ENCODE results near the gene ACY1. TPM values are rescaled to one million over a fixed set of nuclear protein-coding genes. Genes with fewer than 3 reads are reported as not detected.

ACY1 gene
- total and polyA plus RNA-seq, 2 of the 13 experiments (the other 11 are each of a cell fraction or from before 2014, with no cell fraction given) = 113 to 162 TPM

DNA sequence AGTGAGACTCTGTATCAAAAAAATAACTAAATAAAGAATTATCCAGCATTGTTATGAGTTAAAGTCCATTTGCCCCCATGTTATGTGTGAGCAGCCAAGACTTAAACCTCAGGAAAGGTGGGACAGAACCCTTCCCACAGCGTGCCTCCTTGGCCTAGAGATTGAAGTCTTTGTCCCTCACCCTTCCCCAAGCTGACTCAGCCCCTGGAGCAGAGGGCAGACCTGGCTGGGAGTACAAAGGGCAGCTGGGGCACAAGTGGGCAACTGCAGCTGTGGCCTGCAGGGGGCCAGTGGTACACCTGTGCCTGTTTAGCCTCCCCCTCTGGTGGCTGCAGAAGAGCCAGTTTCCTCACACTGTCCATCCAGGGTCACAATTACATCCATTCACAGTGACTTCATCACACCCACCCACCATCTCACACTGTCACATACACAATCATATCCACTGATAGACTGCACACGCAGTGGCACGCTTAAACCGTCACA, 940 bp upstream of the ACY1 start (continued):
- TF ChIP-seq, protein P1, sequence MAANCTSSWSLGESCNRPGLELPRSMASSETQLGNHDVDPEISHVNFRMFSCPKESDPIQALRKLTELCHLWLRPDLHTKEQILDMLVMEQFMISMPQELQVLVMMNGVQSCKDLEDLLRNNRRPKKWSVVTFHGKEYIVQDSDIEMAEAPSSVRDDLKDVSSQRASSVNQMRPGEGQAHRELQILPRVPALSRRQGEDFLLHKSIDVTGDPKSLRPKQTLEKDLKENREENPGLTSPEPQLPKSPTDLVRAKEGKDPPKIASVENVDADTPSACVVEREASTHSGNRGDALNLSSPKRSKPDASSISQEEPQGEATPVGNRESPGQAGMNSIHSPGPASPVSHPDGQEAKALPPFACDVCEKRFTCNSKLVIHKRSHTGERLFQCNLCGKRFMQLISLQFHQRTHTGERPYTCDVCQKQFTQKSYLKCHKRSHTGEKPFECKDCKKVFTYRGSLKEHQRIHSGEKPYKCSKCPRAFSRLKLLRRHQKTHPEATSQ (CRISPR knock-in tag; IDR thresholded peaks at IDR 0.05; ENCODE audit: borderline replicate concordance) = no peak
- TF ChIP-seq ZNF33B (CRISPR knock-in tag; IDR thresholded peaks at IDR 0.05) = no peak
- TF ChIP-seq EED (CRISPR knock-in tag; IDR thresholded peaks at IDR 0.05) = no peak
- TF ChIP-seq HCFC1 (IDR thresholded peaks at IDR 0.05; ENCODE audit: low read depth, low read length) = 0 out of 2 replicates have a peak, but pooled peaks have one; percentile 7
- TF ChIP-seq ZNF670 (CRISPR knock-in tag; IDR thresholded peaks at IDR 0.05; ENCODE audit: borderline replicate concordance) = peak; percentile 59; the same call in 1 of the 2 replicates
- no peak; the same call in 1 of the 2 replicates for TF ChIP-seq SAFB2 (CRISPR knock-in tag; IDR thresholded peaks at IDR 0.05; ENCODE audit: borderline replicate concordance, low read depth)
- TF ChIP-seq, protein P2, sequence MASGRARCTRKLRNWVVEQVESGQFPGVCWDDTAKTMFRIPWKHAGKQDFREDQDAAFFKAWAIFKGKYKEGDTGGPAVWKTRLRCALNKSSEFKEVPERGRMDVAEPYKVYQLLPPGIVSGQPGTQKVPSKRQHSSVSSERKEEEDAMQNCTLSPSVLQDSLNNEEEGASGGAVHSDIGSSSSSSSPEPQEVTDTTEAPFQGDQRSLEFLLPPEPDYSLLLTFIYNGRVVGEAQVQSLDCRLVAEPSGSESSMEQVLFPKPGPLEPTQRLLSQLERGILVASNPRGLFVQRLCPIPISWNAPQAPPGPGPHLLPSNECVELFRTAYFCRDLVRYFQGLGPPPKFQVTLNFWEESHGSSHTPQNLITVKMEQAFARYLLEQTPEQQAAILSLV (CRISPR knock-in tag; IDR thresholded peaks at IDR 0.05; ENCODE audit: borderline replicate concordance) = no peak
- no peak for TF ChIP-seq ZNF335 (CRISPR knock-in tag; IDR thresholded peaks at IDR 0.05)
- TF ChIP-seq SMAD9 (CRISPR knock-in tag; IDR thresholded peaks at IDR 0.05) = no peak
- TF ChIP-seq, protein P3, sequence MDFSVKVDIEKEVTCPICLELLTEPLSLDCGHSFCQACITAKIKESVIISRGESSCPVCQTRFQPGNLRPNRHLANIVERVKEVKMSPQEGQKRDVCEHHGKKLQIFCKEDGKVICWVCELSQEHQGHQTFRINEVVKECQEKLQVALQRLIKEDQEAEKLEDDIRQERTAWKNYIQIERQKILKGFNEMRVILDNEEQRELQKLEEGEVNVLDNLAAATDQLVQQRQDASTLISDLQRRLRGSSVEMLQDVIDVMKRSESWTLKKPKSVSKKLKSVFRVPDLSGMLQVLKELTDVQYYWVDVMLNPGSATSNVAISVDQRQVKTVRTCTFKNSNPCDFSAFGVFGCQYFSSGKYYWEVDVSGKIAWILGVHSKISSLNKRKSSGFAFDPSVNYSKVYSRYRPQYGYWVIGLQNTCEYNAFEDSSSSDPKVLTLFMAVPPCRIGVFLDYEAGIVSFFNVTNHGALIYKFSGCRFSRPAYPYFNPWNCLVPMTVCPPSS (IDR thresholded peaks at IDR 0.05) = no peak
- TF ChIP-seq DNMT1 (CRISPR knock-in tag; IDR thresholded peaks at IDR 0.05) = no peak
- no peak; the same call in 1 of the 2 replicates for TF ChIP-seq ZNF225 (CRISPR knock-in tag; IDR thresholded peaks at IDR 0.05)
- no peak for TF ChIP-seq MTF2 (CRISPR knock-in tag; IDR thresholded peaks at IDR 0.05; ENCODE audit: borderline replicate concordance)
- TF ChIP-seq, protein P4, sequence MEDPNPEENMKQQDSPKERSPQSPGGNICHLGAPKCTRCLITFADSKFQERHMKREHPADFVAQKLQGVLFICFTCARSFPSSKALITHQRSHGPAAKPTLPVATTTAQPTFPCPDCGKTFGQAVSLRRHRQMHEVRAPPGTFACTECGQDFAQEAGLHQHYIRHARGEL (CRISPR knock-in tag; IDR thresholded peaks at IDR 0.05) = no peak
- TF ChIP-seq, protein P5, sequence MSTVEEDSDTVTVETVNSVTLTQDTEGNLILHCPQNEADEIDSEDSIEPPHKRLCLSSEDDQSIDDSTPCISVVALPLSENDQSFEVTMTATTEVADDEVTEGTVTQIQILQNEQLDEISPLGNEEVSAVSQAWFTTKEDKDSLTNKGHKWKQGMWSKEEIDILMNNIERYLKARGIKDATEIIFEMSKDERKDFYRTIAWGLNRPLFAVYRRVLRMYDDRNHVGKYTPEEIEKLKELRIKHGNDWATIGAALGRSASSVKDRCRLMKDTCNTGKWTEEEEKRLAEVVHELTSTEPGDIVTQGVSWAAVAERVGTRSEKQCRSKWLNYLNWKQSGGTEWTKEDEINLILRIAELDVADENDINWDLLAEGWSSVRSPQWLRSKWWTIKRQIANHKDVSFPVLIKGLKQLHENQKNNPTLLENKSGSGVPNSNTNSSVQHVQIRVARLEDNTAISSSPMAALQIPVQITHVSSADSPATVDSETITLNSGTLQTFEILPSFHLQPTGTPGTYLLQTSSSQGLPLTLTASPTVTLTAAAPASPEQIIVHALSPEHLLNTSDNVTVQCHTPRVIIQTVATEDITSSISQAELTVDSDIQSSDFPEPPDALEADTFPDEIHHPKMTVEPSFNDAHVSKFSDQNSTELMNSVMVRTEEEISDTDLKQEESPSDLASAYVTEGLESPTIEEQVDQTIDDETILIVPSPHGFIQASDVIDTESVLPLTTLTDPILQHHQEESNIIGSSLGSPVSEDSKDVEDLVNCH (CRISPR knock-in tag; IDR thresholded peaks at IDR 0.05) = no peak
- TF ChIP-seq FOSL1 (CRISPR knock-in tag; IDR thresholded peaks at IDR 0.05; ENCODE audit: borderline replicate concordance) = no peak; the same call in 1 of the 2 replicates
- peak; percentile 99 for TF ChIP-seq HNF4G (IDR thresholded peaks at IDR 0.05; ENCODE audit: borderline replicate concordance, low read depth, low read length)
- peak; percentile 98 for TF ChIP-seq HNF4G (CRISPR knock-in tag; IDR thresholded peaks at IDR 0.05; ENCODE audit: borderline replicate concordance, low read depth)
- TF ChIP-seq ZNF30 (CRISPR knock-in tag; IDR thresholded peaks at IDR 0.05) = no peak
- peak; percentile 59 for TF ChIP-seq ZNF317 (CRISPR knock-in tag; IDR thresholded peaks at IDR 0.05)
- TF ChIP-seq HMG20B (CRISPR knock-in tag; conservative IDR thresholded peaks at IDR 0.05) = no peak
- no peak for TF ChIP-seq ZNF367 (CRISPR knock-in tag; IDR thresholded peaks at IDR 0.05; ENCODE audit: borderline replicate concordance)
- TF ChIP-seq SNAI1 (CRISPR knock-in tag; IDR thresholded peaks at IDR 0.05; ENCODE audit: borderline replicate concordance) = peak; percentile 62; the same call in 1 of the 2 replicates

Data from HepG2 (cell line).